IPS-20b (cell line): ENCODE data around the gene CDON.

Experiments
- H3K27ac ChIP-seq: one replicate; pipeline ENCODE4 v1.5.1; 2013; ENCODE audit warnings: low read length
- H3K27me3 ChIP-seq: 2 replicates; pipeline ENCODE4 v1.6.1; 2013; ENCODE audit warnings: mild to moderate bottlenecking, low read length, inconsistent platforms; ENCODE audit not compliant: insufficient read depth
- H3K36me3 ChIP-seq: 2 replicates; pipeline ENCODE4 v1.6.1; 2013; ENCODE audit warnings: low read depth, mild to moderate bottlenecking, inconsistent platforms, low read length, moderate library complexity; ENCODE audit not compliant: insufficient read depth
- H3K4me1 ChIP-seq: 2 replicates; pipeline ENCODE4 v1.6.1; 2013; ENCODE audit warnings: mild to moderate bottlenecking, control low read depth, inconsistent platforms, low read length, moderate library complexity; ENCODE audit not compliant: insufficient read depth
- H3K4me3 ChIP-seq: 2 replicates; pipeline ENCODE4 v1.5.1; 2013; ENCODE audit warnings: mild to moderate bottlenecking, low read length, inconsistent platforms
- H3K9ac ChIP-seq: 2 replicates; pipeline ENCODE4 v1.6.1; 2013; ENCODE audit warnings: low read depth, mild to moderate bottlenecking, inconsistent platforms, low read length, moderate library complexity
- H3K9me3 ChIP-seq: 2 replicates; pipeline ENCODE4 v1.6.1; 2013; ENCODE audit warnings: mild to moderate bottlenecking, low read depth, low read length, inconsistent platforms; ENCODE audit not compliant: insufficient read depth

The CDON gene

GRCh38 chr11:125980436-125980835 is 82.2 kb downstream of the CDON start:
- Histone ChIP-seq H3K9ac (no peak overlapping the region), H3K9me3 (no peaks in the 10 kb centered on the region), H3K4me3 (no peak overlapping the region), H3K4me1 (peaks cover 12% of the 10 kb centered on the region; the same call in 1 of the 2 replicates), H3K36me3 (peaks cover 38% of the 10 kb centered on the region), H3K27me3 (no peaks in the 10 kb centered on the region), H3K27ac (no peak overlapping the region)

DNA sequence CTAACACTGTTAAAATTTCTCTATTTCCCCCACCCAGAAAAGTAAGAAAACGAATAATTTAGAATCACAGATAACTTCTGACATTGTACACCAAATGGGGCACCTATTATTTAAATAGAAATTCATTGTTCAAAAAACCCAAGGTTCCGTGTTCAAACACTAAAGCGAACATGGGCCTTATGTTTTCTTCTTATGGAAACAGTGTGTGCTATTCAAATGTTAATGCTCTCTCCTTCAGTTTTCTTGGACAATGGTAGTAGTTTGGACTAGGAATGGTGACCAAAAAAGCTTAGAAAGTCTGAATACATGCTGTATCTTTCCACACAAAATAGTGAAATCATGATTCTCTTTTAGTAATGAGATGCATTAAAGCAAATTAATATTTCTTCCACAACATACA is 83.2 kb downstream of the CDON start:
- Histone ChIP-seq H3K4me1 (peaks cover 12% of the 10 kb centered on the region; the same call in 1 of the 2 replicates), H3K9ac (no peak overlapping the region), H3K27me3 (no peaks in the 10 kb centered on the region), H3K4me3 (no peak overlapping the region), H3K36me3 (peaks cover 38% of the 10 kb centered on the region), H3K27ac (no peak overlapping the region), H3K9me3 (no peaks in the 10 kb centered on the region)

GRCh38 chr11:125978778-125979407 is 83.8 kb downstream of the CDON start:
- Histone ChIP-seq H3K9me3 (no peaks in the 10 kb centered on the region), H3K4me3 (no peak overlapping the region), H3K36me3 (peaks cover 33% of the 10 kb centered on the region), H3K27ac (no peak overlapping the region), H3K27me3 (no peaks in the 10 kb centered on the region), H3K4me1 (peaks cover 12% of the 10 kb centered on the region; the same call in 1 of the 2 replicates), H3K9ac (no peak overlapping the region)

- Histone ChIP-seq H3K27ac (no peak overlapping the region), H3K4me1 (peaks cover 12% of the 10 kb centered on the region; the same call in 1 of the 2 replicates), H3K4me3 (no peak overlapping the region), H3K9me3 (no peaks in the 10 kb centered on the region), H3K36me3 (peaks cover 26% of the 10 kb centered on the region), H3K9ac (no peak overlapping the region), H3K27me3 (no peaks in the 10 kb centered on the region)
Observed at GRCh38 chr11:125978181-125978716, 84.4 kb downstream of the CDON start.

DNA sequence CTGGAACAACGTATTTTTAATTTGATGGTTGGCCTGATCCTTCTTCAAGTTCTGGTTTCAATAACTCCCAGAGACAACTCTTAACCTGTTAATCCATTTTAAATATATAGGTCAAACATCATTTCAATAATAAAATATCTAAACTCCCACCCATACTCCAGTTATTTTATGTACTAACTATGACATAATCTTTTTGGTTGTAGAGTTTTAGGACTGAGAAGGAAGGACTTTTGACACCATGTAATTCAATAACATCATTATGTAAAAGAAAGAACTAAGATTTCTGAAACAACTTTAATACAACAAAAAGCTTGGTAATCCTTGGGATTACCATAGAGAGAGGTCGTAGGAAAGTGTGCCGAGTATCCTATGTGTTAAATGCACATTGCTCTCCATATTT is 85.3 kb downstream of the CDON start:
- Histone ChIP-seq H3K9me3 (no peaks in the 10 kb centered on the region), H3K4me1 (peaks cover 12% of the 10 kb centered on the region; the same call in 1 of the 2 replicates), H3K9ac (no peak overlapping the region), H3K27ac (no peak overlapping the region), H3K36me3 (peaks cover 17% of the 10 kb centered on the region; the same call in 1 of the 2 replicates), H3K4me3 (no peak overlapping the region), H3K27me3 (no peaks in the 10 kb centered on the region)

- Histone ChIP-seq H3K9me3 (no peaks in the 10 kb centered on the region), H3K27ac (no peak overlapping the region), H3K4me1 (peaks cover 12% of the 10 kb centered on the region; the same call in 1 of the 2 replicates), H3K9ac (no peak overlapping the region), H3K36me3 (peaks cover 14% of the 10 kb centered on the region; the same call in 1 of the 2 replicates), H3K27me3 (no peaks in the 10 kb centered on the region), H3K4me3 (no peak overlapping the region)
Observed at GRCh38 chr11:125976156-125976555, 86.5 kb downstream of the CDON start.

DNA sequence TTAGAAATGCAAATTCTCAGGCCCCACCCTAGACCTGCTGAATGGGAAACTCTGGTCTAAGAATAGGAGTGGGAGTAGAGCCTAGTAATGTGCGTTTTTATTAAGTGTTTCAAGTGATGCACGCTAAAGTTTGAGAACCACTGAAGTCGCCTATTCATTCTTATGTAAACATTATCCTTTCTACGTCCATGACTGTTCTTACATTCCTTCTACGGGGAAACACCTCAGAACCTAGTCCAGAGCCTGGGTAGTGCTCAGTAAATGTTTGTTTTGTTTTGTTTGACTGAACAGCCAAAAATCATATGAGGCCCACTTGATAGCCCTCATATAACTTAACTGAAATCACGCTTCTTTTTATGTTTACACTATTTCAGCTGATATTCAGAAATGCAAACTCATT is 87.0 kb downstream of the CDON start:
- Histone ChIP-seq H3K27ac (no peak overlapping the region), H3K9me3 (no peaks in the 10 kb centered on the region), H3K27me3 (no peaks in the 10 kb centered on the region), H3K9ac (no peak overlapping the region), H3K36me3 (peaks cover 11% of the 10 kb centered on the region; the same call in 1 of the 2 replicates), H3K4me3 (no peak overlapping the region), H3K4me1 (peaks cover 11% of the 10 kb centered on the region; the same call in 1 of the 2 replicates)

DNA sequence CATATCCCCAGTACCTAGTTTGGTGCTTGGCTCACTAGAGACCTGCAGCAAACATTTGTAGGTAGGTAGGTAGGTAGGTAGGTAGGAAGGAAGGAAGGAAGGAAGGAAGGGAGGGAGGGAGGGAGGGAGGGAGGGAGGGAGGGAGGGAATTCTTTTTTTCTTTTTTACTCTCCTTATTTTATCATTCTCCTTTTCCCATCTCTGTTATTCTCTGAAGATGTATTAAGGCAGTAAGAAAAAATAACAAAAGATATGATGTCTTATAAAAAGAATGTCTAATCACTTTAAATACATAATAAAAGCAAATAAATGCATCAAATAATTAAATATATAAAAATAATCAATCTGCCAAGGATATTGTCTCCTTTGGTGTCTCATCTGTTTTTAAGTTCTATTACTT is 88.4 kb downstream of the CDON start:
- no peaks in the 10 kb centered on the region for H3K27me3 ChIP-seq
- no peak overlapping the region for H3K4me3 ChIP-seq
- H3K4me1 ChIP-seq: peaks cover under 1% of the 10 kb centered on the region; the same call in 1 of the 2 replicates
- H3K36me3 ChIP-seq: peaks cover 11% of the 10 kb centered on the region; the same call in 1 of the 2 replicates
- no peak overlapping the region for H3K9ac ChIP-seq
- no peak overlapping the region for H3K27ac ChIP-seq
- no peaks in the 10 kb centered on the region for H3K9me3 ChIP-seq

GRCh38 chr11:125971618-125972017 is 91.0 kb downstream of the CDON start:
- no peaks in the 10 kb centered on the region for H3K4me1 ChIP-seq
- no peak overlapping the region for H3K4me3 ChIP-seq
- H3K36me3 ChIP-seq: peaks cover 7% of the 10 kb centered on the region; the same call in 1 of the 2 replicates
- no peak overlapping the region for H3K9ac ChIP-seq
- H3K27me3 ChIP-seq: no peaks in the 10 kb centered on the region
- H3K27ac ChIP-seq: no peak overlapping the region
- H3K9me3 ChIP-seq: no peaks in the 10 kb centered on the region

DNA sequence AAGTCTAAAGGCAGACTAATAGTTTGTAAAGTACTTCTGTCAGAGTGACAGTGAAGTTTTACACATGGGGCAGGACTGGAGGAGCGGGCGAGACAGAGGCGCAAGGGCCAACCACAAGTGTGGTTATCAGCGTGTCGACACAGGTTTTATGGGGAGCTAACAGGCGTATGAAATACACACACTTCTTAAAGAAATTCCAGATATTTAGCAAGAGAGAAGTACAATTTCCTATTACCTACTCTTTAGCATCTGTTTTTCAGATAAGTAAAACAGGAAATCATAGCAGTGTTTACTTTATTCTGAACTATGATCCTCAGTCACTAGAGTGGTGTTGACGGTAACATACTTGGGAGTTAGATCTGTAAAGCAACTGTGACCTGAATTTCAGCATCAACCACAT is 94.3 kb downstream of the CDON start:
- no peaks in the 10 kb centered on the region for H3K4me1 ChIP-seq
- no peaks in the 10 kb centered on the region for H3K36me3 ChIP-seq
- H3K9me3 ChIP-seq: no peaks in the 10 kb centered on the region
- no peak overlapping the region for H3K27ac ChIP-seq
- no peaks in the 10 kb centered on the region for H3K27me3 ChIP-seq
- H3K9ac ChIP-seq: no peak overlapping the region
- H3K4me3 ChIP-seq: no peak overlapping the region

DNA sequence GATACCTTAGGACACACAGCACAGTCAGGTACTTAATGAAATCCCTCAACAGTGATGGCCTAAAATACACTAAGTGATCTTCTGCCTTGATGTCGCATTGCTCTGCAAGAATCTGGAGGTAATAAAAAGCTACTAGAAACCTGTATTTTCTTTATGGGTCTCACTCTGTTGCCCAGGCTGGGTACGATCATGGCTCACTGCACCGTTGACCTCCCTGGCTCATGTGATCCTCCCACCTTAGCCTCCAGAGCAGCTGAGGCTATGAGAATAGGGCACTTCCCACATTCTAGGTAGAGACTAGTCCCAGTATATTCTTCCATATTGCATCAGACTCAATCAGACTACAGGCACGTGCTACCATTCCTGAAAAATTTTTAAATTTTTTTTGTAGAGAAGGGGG is 95.2 kb downstream of the CDON start:
- Histone ChIP-seq H3K4me1 (no peaks in the 10 kb centered on the region), H3K36me3 (no peaks in the 10 kb centered on the region), H3K9ac (no peak overlapping the region), H3K27ac (no peak overlapping the region), H3K4me3 (no peak overlapping the region), H3K9me3 (peaks cover 4% of the 10 kb centered on the region; the same call in 1 of the 2 replicates), H3K27me3 (no peaks in the 10 kb centered on the region)

DNA sequence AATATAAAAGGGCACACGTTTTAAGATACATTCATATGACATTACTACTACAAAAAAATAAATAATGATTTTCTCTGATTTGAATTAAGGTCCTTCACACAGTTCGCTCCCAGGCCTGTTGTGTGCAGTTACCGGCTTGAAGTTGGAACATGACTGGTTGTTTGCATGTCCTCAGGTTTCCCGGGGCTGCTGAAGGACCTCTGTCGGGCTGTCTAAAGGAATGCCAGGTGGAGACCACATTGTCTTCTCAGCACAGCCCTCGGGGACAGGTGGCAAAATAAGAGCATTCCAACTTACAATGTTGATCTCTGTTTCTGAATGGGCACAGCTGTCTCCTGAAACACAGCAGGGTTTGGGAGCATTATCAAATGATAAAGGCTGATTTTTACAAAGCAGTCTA is 101.9 kb downstream of the CDON start:
- Histone ChIP-seq H3K27ac (no peak overlapping the region), H3K36me3 (peaks cover 44% of the 10 kb centered on the region), H3K4me3 (no peak overlapping the region), H3K27me3 (no peaks in the 10 kb centered on the region), H3K4me1 (no peaks in the 10 kb centered on the region), H3K9me3 (peaks cover 6% of the 10 kb centered on the region; the same call in 1 of the 2 replicates), H3K9ac (no peak overlapping the region)
